ENCODE results near the gene DLL4. TPM values are rescaled to one million over a fixed set of nuclear protein-coding genes. Genes with fewer than 3 reads are reported as not detected.

Gene DLL4
- total RNA-seq, 1 donor from 2014 or later, result 43.9 TPM

DNA sequence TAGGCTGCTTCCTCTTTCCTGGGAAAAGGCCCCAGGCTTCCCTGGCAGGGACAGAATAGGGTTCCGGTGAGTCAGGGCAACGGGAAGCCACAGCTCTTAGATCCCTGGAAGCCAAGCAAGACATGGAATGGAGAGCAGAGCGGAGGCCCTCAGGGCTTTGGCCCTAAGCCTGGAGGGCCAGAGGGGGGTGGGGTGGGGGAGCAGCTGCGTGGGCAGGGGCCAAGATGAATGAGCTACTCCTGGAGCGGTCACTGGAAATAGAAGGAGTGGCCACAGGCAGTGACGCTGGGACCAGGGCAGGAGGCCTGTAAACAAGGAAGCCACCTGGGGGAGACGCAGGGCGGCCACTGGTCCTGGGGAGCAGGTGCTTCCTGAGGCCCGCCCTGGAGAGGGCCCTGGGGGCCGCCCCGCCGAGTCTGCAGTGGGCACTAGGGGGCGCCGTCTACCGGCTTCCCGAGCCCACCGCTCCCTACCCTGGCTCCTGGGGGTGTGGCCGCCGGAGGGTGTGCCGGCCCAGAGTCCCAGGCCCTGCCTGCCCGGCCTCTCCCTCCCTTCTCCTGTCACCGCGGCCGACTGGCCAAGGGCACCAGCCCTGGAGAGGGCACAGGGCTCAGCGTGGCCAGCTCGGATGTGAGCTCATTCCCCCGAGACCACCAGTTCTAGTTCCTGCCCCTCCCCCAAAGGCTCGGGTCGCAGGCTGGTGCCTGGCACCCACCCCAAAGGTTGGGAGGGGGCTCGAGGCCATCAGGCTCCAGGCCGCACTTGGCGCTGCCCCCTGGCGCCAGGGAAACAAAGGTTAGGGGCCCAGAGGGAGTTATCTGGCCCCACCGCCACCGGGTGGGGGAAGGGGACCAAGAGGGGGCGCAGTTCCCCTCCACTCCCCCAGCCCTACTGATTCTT lies 22.8 kb upstream of the DLL4 start:
- peak; percentile 99 for DNase-seq (ENCODE audit: low read depth, low spot score)

- DNase-seq (ENCODE audit: low read depth, low spot score), result no peak
Observed at GRCh38 chr15:40906991-40907802, 21.9 kb upstream of the DLL4 start.

GRCh38 chr15:40908095-40908494 lies 21.0 kb upstream of the DLL4 start:
- DNase-seq (ENCODE audit: low read depth, low spot score), result no peak

DNA sequence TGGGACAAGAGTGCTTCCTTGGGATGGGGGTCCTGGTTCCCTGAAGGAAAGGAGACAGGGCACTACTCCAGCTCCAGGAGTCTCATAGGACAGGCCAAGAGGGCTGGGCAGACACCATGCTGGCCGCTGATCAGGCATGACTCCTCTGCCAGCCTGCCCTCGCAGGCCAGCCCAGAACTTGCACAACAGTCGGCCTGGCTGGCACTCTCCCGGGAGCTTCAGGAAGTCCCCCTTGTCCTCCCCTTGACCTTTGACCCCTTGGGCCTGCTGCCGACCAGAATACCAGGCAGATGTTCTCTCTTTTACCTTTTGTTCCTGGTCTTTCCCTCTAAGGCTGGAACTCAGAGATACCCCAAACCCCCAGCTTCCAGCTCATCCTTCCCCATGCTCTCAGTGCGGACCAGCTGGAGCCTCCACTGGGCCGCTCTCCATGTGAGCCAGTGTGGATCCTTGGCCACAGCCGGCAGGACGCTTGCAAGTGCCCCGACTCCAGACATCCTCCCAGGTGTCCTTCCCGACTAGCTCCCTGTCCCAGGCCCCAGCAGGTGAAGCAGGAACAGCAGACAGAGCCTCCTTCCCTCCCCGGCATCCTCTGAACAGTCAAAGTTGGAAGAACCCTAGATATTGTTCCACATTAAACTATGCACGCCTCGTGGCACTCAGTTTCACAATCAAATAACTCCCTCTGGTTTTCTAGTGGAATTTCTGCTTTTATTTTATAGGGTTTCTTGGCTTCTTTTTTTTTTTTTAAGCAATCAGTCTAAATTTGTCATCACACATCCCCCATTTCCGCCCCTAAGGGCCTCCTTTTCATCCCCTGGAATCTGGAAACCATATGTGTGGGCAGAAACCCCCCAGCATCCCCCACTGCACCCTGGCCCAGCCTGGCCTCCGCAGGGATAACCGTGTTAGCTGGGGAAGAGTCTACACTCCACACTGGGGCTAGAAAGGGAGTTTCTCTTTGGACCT lies 19.2 kb upstream of the DLL4 start:
- no peak for DNase-seq (ENCODE audit: low read depth, low spot score)

- no peak for DNase-seq (ENCODE audit: low read depth, low spot score)
Observed at GRCh38 chr15:40911141-40911540, 18.0 kb upstream of the DLL4 start.

GRCh38 chr15:40911693-40912092 lies 17.4 kb upstream of the DLL4 start:
- DNase-seq (ENCODE audit: low read depth, low spot score), result no peak

- DNase-seq (ENCODE audit: low read depth, low spot score), result no peak
Observed at GRCh38 chr15:40912478-40912877, 16.7 kb upstream of the DLL4 start.

GRCh38 chr15:40914013-40914412 lies 15.1 kb upstream of the DLL4 start:
- no peak for DNase-seq (ENCODE audit: low read depth, low spot score)

DNA sequence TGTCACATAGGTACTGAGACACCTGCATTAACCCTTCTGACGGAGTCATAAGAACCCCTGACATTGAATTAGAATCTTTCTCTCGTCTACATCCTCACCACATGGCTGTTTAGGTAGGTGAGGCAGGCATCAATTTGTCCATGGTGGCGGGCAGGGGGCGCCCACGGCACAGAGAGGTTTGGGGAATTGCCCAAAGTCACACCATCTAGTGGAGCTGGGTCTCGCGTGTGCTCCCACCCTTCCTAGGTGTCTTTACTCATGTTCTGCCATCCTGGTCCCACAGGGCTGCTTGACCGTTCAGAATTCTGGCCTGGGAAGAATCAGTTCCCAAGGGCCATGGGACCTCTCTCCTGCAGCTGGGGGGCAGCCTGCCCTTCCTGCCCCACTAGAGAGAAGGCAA lies 14.7 kb upstream of the DLL4 start:
- DNase-seq (ENCODE audit: low read depth, low spot score), result no peak

GRCh38 chr15:40915116-40915661 lies 14.0 kb upstream of the DLL4 start:
- DNase-seq (ENCODE audit: low read depth, low spot score), result no peak

GRCh38 chr15:40915679-40916078 lies 13.5 kb upstream of the DLL4 start:
- no peak for DNase-seq (ENCODE audit: low read depth, low spot score)

DNA sequence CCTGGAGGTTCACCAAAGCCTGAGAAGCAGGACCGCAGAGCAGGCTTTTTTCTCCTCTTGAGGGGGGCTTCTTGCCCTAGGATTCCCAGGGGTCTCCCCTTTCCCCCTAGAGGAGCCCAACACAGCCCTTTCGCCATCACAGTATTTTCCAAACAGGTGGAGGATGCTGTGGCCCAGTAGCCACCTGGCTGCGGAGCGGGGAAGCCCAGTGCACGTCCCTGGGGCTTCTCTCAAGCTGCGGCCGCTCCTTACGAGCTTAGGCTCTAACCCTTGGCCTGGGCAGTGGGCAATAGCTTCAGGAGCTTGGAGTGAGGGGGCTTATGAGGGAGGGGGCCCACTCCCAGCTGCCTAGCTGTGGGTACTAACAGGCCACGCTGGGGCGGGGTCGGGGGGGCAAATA lies 11.6 kb upstream of the DLL4 start:
- DNase-seq (ENCODE audit: low read depth, low spot score), result no peak

DNA sequence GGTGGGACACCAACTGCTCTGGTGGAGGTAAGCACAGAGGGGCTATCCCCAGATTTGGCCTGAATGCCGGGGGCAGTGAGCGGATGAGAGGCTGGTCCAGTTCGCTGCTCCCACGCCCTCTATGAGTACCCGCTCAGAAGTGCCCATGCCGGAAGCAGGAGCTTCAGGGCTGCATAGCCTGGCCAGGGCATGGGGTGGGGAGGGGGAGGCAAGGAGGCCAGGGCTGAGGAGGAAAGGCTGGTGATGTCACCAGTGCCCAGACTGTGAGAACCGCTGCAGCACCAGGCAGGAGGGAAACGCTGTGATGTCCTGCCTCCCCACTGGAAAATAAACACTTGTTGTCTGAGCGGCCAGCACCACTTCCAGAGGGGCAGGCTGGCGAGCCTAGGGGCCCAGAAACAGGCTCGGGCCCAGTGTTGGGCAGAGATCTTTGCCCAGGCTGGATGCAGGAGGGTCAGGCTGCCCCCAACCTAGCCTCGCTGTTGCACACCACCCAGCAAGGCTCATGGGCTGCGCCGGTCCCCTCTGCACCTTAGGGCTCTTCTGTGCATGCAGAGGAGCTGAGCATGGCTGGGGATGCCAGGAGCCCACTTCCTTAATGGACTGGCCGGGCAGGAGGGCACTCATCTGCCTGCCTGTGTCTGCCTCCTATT lies 10.9 kb upstream of the DLL4 start:
- no peak for DNase-seq (ENCODE audit: low read depth, low spot score)

- no peak for DNase-seq (ENCODE audit: low read depth, low spot score)
Observed at GRCh38 chr15:40918799-40919392, 10.2 kb upstream of the DLL4 start.

GRCh38 chr15:40921949-40922607 lies 7.1 kb upstream of the DLL4 start:
- no peak for DNase-seq (ENCODE audit: low read depth, low spot score)

GRCh38 chr15:40922608-40923005 lies 6.5 kb upstream of the DLL4 start:
- no peak for DNase-seq (ENCODE audit: low read depth, low spot score)

DNA sequence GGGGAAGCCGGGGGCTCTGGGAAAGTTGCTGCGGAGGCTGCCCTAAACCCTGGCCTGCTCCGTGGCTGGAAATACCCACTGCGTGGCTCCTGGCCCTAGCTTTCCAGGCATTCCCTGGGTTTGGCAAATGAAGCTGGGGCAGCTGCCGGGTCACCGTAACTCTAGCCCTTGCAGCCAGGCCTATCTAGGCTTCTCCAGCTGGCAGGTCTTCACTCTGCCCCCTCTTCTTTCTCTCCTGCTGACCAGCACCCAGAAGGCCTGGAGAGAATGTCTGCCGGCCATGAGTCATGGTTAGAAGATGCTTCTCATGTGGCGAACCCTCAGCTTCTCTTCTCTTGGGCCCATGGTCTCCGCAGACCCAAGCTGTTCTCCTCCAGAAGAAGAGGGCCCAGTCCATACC lies 5.6 kb upstream of the DLL4 start:
- no peak for DNase-seq (ENCODE audit: low read depth, low spot score)

DNA sequence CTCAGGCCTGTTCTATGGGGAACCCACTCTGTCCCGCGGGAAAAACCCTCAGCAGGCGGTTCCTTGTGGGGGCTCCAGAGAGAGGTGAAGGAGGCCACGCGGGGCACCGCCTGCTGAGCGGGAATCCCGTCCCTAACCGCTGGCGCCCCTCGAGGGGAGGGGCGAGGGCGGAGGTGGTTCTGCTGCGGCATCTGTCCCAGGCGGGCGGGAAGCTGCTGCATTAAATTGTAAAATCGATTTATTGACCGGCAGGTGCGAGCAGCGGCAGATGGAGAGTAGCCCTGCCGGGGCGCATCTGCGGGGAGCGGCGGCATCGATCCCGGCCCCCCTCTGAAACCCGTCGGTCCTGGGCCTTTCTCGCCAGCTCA lies 3.7 kb upstream of the DLL4 start:
- no peak for DNase-seq (ENCODE audit: low read depth, low spot score)

DNA sequence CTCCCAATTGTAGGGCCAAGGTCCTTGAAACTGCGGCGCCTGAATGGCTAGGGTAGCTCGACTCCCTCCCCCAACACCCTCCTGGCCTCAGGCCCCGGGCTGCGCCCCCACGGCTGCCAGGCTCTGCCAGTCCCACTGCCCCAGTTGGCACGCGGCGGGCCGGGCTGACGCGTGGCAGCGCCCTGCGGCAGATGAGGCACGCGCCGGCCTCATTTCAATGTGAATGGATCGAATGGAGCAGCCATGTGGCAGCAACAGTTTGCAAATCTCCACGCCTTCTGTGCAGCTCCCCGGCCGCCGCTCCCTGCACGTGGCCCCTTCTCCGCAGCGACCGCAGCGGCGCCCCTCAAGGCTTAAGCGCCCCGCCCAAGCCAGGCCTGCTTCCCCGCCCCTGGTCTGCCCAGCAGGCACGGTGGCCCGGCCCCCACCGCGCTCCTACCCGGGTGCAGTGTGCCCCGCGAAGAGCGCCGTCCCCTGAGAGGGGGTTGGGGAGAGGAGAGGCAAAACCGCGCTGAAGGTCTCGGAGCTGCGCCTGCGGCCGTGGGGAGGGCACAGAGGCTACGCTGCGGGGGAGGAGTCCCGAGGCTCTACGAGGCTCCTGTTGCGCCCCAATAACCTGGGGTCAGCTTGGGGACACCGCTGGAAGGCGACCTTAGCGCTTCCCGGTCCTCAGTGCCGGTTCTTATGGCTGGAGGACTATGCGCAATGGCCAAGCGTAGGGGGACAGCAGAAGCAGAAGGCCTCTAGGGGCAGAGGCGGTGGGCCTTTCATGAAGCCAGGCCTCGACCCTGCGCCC lies 3.1 kb upstream of the DLL4 start:
- DNase-seq (ENCODE audit: low read depth, low spot score), result no peak
